Erythroblast (primary cell): Measurements from ENCODE around the gene ABLIM2.

Experiments
- GATA1 ChIP-seq: IDR thresholded peaks from 2 replicates; pipeline ENCODE4 v1.6.1; 2011; ENCODE audit warnings: low read depth, mild to moderate bottlenecking, control low read depth, low read length, moderate library complexity
- POLR2A ChIP-seq: IDR thresholded peaks from 2 replicates; pipeline ENCODE4 v1.6.1; 2011; ENCODE audit warnings: mild to moderate bottlenecking, low read length

DNA sequence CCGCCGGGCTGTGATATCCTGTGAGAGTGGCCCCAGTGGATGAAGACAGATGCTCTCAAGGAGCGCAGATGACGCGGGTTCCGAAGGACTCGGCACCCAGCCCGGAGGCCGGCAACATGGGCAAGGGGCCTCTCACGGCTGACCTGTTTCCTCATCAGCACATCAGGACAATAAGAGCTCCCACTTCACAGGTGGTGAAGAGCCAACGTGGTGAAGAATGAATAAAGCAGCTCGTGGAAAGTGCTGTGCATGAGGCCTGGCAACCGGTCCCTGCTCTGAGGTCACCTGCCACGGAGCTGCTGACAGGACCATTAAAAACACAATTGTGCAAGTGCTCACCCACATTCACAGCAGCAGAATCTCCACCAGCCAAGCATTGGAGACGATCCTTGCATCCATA lies 22.9 kb downstream of the ABLIM2 start:
- TF ChIP-seq POLR2A (no peak), GATA1 (no peak)
